NOMO-1 (cell line): ENCODE results near the gene PFKP.
"Not testable (repeated sequence)": the region's sequence is repeated elsewhere in the genome, so short reads cannot be mapped to it uniquely, and the experiment has no call there.

Experiments
- DNase-seq, 2 experiments: peaks; one replicate each; lab custom pipeline; 2025; ENCODE audit not compliant: unreplicated experiment in 2 of 2; lab: John Stamatoyannopoulos, UW

Gene PFKP

GRCh38 chr10:3148041-3148440 lies 80.7 kb downstream of the PFKP start:
- DNase-seq = no peak

- DNase-seq = no peak
Observed at GRCh38 chr10:3148994-3149393, 81.6 kb downstream of the PFKP start.

- no peak for DNase-seq
Observed at GRCh38 chr10:3149918-3150317, 82.6 kb downstream of the PFKP start.

DNA sequence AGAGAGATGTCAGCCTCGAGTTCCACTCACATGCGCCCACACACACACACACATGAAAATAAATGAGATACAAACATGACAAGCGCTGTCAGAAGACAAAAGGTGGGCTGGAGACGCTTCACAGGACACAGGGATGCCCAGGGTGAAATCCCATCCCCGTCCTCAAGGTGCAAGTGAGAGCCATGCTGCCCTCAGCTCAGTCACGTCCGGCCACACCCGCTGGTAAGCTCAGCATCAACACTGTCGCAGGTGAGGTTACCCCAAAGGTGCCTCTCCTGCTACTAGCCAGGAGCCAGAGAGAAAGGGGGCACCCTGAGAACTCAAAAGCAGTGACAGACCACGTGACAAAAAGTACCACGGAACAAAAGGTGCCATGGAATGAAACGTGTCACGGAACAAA lies 83.0 kb downstream of the PFKP start:
- DNase-seq = no peak

DNA sequence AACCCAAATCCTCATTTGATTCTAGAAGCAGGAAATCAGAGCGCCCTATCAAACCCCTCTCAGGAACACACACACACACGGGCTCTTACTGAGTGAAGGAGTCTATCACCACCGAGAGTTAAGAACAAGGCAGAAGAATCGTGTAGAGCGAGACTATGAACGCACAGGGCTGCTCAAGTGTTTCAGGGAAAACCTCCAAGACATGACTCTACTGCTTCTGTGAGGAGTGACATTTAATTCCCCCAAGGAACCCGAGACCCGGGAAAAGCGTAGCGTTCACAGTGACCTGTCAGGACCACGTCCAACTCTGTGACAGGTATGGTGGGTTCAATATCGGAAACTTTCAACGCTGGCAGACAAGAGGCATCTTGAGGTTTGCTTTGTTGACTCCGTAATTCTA lies 83.6 kb downstream of the PFKP start:
- no peak for DNase-seq

- no peak for DNase-seq
Observed at GRCh38 chr10:3151889-3152565, 84.7 kb downstream of the PFKP start.

- DNase-seq = no peak
Observed at GRCh38 chr10:3152566-3152935, 85.2 kb downstream of the PFKP start.

- no peak for DNase-seq
Observed at GRCh38 chr10:3154666-3155065, 87.3 kb downstream of the PFKP start.

- DNase-seq = no peak
Observed at GRCh38 chr10:3159152-3159551, 91.8 kb downstream of the PFKP start.

GRCh38 chr10:3162533-3162932 lies 95.2 kb downstream of the PFKP start:
- no peak for DNase-seq

GRCh38 chr10:3163879-3164278 lies 96.5 kb downstream of the PFKP start:
- DNase-seq = no peak

GRCh38 chr10:3165196-3165595 lies 97.8 kb downstream of the PFKP start:
- no peak for DNase-seq

GRCh38 chr10:3166496-3167290 lies 99.3 kb downstream of the PFKP start:
- no peak for DNase-seq

GRCh38 chr10:3167611-3168330 lies 100.4 kb downstream of the PFKP start:
- no peak for DNase-seq

DNA sequence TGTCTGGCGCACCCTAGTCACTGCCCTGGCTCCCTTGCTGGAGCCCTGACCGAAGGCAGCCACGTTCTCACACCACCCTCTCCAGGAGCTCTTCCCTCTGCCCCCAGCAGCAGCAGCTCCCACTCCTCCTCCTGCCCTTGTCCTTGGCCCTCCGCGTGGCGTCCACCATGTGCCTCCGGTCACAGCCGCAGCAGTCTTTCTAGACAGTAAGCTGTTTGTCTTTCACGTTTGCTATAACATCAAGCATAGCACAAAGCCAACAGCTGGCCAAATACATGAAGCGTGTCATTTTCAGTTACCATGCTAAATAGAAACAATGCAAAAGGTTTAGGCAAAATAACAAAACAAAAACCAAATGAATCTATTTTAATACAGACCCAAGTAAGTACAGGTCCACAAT lies 101.9 kb downstream of the PFKP start:
- DNase-seq = no peak

DNA sequence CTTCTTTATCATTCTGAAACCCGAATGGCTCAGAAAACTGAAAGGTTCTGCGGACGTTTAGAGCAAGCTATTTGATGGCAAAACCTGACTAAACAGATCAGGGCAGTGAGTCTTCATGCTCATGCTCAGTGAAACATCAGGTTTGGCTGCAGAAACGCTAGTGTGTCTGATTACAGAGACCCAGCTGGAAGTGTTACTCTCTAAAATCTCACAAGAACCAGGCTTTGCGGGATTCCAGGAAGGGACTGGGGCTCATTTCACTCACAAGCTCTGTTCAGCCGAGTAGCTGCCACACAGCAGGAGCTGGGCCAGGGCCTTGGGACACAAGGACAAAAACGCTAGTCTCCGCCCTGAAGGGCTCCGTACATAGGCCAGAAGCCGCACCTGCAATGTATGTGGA lies 102.3 kb downstream of the PFKP start:
- DNase-seq = no peak

DNA sequence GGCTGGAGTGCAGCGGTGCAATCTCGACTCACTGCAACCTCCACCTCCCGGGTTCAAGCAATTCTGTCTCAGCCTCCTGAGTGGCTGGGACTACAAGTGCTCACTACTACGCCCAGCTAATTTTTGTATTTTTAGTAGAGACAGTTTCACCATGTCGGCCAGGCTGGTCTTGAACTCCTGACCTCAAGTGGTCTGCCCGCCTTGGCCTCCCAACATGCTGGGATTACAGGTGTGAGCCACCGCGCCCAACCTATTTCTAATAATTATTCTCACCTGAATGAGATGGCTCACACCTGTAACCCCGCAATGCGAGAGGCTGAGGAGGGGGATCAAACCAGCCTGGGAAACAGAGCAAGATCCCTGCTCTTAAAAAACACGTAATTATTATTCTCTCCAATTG lies 104.1 kb downstream of the PFKP start:
- not testable (repeated sequence) for DNase-seq

DNA sequence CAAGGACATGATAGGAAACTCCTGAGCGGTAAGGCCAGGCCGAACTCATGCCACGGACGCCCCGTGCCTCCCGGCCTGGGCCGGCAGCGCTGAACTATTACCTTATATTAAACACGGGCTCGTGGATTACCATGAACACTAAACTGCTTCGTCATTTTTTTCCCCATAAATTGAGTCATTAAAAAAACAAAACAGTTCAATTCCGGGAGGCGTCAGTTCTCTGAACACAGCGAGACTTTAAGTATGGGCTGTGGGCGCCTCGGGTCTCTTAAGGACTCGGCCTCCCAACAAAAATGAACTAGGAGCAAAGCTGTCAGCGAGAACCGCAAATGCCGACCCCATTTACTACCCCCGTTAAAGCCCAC lies 104.7 kb downstream of the PFKP start:
- DNase-seq = peak in 1 of 2 experiments; percentile 25

DNA sequence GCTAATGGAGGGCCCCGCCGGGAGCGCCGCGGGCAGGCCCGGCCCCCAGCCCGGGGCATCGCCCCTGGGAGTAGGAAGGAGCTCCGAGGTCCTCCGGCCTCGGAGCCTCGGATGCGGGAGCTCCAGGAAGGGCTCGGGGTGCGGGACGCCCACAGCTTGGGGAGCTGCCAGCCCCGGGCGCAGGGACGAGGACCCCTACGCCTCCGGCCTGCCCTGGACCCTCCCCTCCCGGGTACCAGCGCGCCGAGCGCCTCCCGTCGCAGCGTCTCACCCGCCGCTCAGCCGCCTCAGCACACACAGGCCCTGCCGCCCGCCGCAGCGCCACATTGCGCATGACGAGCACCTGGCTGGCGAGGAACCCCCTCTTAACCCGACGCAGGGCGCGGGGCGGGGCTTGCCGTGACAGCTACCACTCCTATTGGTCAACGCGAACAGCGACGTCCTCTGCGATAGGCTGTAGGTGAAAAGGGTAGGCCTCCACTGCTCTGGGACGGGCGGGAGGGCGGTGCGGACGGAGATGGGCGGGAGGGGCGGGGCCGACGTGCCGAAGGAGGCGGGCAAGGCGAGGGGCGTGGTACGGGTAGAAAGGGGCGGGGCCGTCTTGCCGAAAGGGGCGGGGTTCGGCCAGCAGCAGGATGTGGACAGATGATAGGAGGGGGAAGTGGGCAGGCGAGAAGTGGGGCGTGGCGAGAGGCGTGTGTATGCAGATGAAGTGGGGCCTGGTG lies 105.3 kb downstream of the PFKP start, which contains the start of gene PITRM1:
PITRM1 (minus strand) TSS at position 337 of the 725 bp plus-strand sequence; CDS start at position 327, 10 bp downstream.
- peak; percentile 99 for DNase-seq

GRCh38 chr10:3173171-3173878 lies 106.0 kb downstream of the PFKP start:
- DNase-seq = no peak
